Brain microvascular endothelial cell (primary cell): ENCODE data around the gene CYB5RL.

Source experiments
- DNase-seq: peaks from one replicate; pipeline ENCODE4 v3.0.0-alpha.2; 2020
- H3K27ac ChIP-seq: fragments of 250-450 bp; sonication (Bioruptor Pico); 2 replicates; pipeline ENCODE4 v1.5.1; 2020; ENCODE audit warnings: mild to moderate bottlenecking, moderate library complexity
- H3K27me3 ChIP-seq: fragments of 250-450 bp; sonication (Bioruptor Pico); replicated peaks from 2 replicates; pipeline ENCODE4 v1.5.1; 2020; ENCODE audit warnings: mild to moderate bottlenecking
- H3K36me3 ChIP-seq: fragments of 250-450 bp; sonication (Bioruptor Pico); replicated peaks from 2 replicates; pipeline ENCODE4 v1.5.1; 2020; ENCODE audit warnings: mild to moderate bottlenecking
- H3K4me3 ChIP-seq: 2 replicates; pipeline ENCODE4 v1.5.1; 2011; ENCODE audit warnings: low read depth, mild to moderate bottlenecking, control low read depth, low read length, moderate library complexity
- CTCF ChIP-seq: IDR thresholded peaks from 2 replicates; pipeline ENCODE4 v1.5.1; 2011; ENCODE audit warnings: low read depth, mild to moderate bottlenecking, moderate library complexity, low read length, control low read depth, inconsistent platforms; ENCODE audit errors: missing control alignments
- in situ Hi-C: cut with HindIII; loops from 2 replicates; pipeline ENCODE4 v1.10.0; 2017; ENCODE audit warnings: low sequenced_read_pairs, low pct_ligation_motif_present

CYB5RL gene

DNA sequence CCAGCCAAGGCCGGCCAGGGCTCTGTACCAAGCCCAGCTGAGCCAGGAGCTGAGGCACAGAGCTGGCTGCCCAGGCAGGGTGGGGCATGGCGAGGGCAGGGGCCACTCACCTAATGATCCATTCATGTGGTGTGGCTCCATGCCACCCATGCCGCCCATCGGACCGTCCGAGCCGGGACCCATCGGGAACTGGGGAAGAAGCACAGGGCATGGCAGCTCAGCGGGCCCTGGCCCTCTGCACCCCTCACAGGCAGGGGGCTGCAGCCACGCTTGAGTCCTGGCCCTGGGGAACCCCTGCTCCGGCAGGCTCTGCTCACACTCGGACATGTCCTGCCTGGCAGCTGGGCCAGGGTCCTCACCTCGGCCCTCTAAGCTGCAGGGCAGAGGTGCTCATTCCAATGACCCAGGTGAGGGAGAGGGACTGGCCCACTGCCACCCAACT lies 28.8 kb upstream of the CYB5RL start:
- in situ Hi-C loops, result no loop called here
- Histone ChIP-seq H3K4me3 (no peak overlapping the region), H3K36me3 (no peaks in the 10 kb centered on the region), H3K27me3 (no peaks in the 10 kb centered on the region), H3K27ac (no peak overlapping the region)
- no peak for DNase-seq
- TF ChIP-seq CTCF, result no peak

DNA sequence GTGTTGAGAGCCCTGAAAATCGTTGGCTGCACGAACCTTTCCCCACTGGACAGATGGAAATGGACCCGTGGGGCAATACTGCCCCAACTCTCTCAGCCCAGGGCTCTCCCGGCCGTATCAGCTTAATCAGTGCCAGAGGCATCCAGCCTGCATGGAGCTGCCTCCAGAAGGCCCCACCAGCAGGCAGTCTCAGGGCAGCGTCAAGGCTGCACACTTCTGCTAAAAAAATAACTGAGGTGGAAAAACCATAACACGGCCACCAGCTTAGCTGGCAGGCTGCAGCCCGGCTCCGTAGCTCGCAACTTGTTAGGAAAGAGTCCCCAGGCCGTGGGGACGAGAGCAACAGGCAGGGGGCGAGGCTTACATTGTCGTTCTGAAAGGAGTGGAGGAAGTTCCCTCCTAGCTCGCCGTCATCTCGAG lies 28.1 kb upstream of the CYB5RL start:
- DNase-seq, result no peak
- H3K4me3 ChIP-seq, result no peak overlapping the region
- no peaks in the 10 kb centered on the region for H3K36me3 ChIP-seq
- no peak overlapping the region for H3K27ac ChIP-seq
- no peaks in the 10 kb centered on the region for H3K27me3 ChIP-seq
- in situ Hi-C loops, result no loop called here
- peak; percentile 31 for TF ChIP-seq CTCF

GRCh38 chr1:54227091-54227602 lies 27.3 kb upstream of the CYB5RL start:
- Histone ChIP-seq H3K27ac (no peak overlapping the region), H3K36me3 (no peaks in the 10 kb centered on the region), H3K4me3 (no peak overlapping the region), H3K27me3 (no peaks in the 10 kb centered on the region)
- no peak for DNase-seq
- in situ Hi-C loops, result no loop called here
- no peak for TF ChIP-seq CTCF

DNA sequence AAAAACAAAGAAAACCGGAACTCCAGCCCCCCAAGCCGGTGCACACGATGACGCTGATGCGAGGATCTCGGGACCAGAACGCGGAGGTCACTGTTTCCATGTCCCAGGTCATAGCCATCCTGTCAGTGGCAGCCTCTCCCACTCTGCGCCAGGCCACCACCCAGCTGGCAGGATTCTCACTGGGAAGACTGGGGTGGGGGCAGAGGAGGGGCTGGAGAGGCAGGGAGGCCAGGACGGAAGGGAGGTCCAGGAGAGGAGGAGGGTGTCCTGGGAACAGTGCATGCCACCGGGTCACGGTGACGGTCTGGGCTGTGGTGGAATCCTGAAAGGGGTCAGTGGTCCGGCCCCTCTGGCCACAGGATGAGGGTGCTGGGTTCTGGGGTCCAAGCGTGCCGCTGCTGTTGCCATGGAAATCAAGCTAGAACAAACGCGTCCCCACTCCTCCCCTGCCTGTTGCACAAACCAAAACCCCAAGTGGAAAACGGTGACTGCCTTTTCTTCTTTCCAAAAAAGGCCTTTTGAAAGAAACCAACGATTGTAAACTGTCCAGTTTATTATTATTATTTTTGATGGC lies 26.2 kb upstream of the CYB5RL start:
- Histone ChIP-seq H3K4me3 (no peak overlapping the region), H3K27ac (no peak overlapping the region), H3K27me3 (no peaks in the 10 kb centered on the region), H3K36me3 (peaks cover 5% of the 10 kb centered on the region)
- no peak for DNase-seq
- in situ Hi-C loops, result no loop called here
- no peak for TF ChIP-seq CTCF

GRCh38 chr1:54225378-54225777 lies 25.5 kb upstream of the CYB5RL start:
- H3K36me3 ChIP-seq, result peaks cover 5% of the 10 kb centered on the region
- no peaks in the 10 kb centered on the region for H3K27me3 ChIP-seq
- DNase-seq, result no peak
- no peak for TF ChIP-seq CTCF
- H3K4me3 ChIP-seq, result no peak overlapping the region
- in situ Hi-C loops, result no loop called here
- H3K27ac ChIP-seq, result no peak overlapping the region

DNA sequence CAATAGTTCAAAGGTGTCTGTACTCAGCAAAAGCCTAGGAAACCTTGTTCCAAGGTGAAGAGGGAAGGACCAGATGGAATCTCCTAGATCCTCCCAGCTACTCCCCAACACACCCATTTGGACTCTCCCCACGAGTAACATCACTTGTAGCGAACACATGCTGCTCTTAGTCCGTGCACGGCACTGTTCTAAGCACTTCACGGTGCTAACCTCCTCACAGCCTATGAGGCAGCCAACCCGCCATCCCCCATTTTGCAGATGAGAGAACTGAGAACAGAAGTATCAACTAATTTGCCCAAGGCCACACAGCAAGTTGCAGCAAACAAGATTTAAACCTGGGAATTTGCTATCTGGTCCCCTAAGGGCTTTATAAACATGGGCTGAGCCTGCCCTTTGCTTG lies 24.4 kb upstream of the CYB5RL start:
- in situ Hi-C loops, result no loop called here
- Histone ChIP-seq H3K27ac (no peak overlapping the region), H3K4me3 (no peak overlapping the region), H3K36me3 (peaks cover 5% of the 10 kb centered on the region), H3K27me3 (no peaks in the 10 kb centered on the region)
- TF ChIP-seq CTCF, result no peak
- DNase-seq, result no peak
